ENCODE results near the gene TXN2.
"Not testable (repeated sequence)": the region's sequence is repeated elsewhere in the genome, so short reads cannot be mapped to it uniquely, and the experiment has no call there.

The TXN2 gene

GRCh38 chr22:36454916-36455570, 26.4 kb downstream of the TXN2 start:
- peak; percentile 61 for DNase-seq

GRCh38 chr22:36453855-36454378, 27.5 kb downstream of the TXN2 start:
- no peak for DNase-seq

DNA sequence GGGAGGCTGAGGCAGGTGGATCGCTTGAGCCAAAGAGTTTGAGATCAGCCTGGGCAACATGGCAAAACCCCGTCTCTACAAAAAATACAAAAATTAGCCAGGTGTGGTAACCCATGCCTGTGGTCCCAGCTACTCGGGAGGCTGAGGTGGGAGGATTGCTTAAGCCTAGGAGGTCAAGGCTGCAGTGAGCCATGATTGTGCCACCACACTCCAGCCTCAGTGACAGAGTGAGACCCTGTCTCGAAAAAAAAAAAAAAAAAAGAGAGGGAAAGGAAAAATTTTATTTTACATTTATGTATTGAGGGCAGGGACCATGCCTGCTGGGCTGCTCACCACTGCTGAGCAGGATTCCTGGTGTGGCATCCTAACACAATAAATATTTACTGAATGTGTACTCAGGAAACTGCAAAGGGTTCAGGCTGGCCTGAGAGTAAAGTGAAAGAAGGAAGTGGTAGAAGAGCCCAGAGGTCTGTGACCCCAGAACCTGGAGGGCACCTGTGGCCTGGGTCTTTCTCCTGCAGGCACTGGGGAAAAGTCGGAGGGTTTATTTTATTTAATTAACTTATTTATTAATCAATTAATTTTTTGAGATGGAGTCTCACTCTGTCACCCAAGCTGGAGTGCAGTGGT, 28.3 kb downstream of the TXN2 start:
- DNase-seq: not testable (repeated sequence)

- DNase-seq: no peak
Observed at GRCh38 chr22:36452250-36452977, 29.0 kb downstream of the TXN2 start.

DNA sequence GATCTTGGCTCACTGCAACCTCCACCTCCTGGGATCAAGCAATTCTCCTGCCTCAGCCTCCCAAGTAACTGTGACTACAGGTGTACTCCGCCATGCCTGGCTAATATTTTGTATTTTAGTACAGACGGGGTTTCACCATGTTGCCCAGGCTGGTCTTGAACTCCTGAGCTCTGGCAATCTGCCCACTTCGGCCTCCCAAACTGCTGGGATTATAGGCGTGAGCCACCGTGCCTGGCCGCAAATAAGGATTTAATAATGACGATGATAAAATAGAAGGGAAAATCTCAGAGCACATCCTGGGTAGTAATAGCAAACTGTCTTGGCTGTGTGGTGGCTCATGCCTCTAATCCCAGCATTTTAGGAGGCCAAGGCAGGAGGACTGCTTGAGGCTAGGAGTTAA, 30.5 kb downstream of the TXN2 start:
- not testable (repeated sequence) for DNase-seq

DNA sequence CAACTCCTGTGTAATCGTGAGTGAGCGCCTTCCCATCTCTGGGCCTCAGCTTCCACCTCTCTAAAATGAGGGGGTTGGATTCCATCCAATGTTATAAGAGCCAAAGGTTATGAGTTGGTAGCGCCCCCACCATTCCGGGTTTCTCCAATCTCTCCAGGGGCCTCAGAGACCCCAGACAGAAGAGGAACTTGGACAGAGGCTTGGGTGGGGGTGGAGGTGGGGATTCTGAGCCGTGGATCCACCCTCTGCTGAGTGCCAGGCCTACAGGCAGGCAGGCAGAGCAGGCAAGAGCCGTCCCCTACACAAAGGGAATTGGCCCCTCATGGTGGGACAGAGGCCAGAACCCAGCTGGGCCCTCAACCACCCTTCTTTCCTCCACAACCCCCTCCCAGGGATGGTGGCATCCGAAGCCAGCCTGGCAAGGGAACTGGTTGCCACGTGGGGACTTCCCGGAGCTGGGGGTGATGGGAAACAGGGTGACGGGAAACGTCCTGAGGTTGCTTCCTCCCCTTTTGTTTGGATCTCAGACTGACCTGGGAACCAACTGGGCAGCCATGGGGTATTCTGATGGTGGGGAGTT, 31.8 kb downstream of the TXN2 start:
- DNase-seq: no peak

- DNase-seq: no peak
Observed at GRCh38 chr22:36447632-36448031, 33.8 kb downstream of the TXN2 start.

GRCh38 chr22:36445158-36445668, 36.2 kb downstream of the TXN2 start:
- no peak for DNase-seq

- DNase-seq: no peak
Observed at GRCh38 chr22:36443198-36443770, 38.2 kb downstream of the TXN2 start.

DNA sequence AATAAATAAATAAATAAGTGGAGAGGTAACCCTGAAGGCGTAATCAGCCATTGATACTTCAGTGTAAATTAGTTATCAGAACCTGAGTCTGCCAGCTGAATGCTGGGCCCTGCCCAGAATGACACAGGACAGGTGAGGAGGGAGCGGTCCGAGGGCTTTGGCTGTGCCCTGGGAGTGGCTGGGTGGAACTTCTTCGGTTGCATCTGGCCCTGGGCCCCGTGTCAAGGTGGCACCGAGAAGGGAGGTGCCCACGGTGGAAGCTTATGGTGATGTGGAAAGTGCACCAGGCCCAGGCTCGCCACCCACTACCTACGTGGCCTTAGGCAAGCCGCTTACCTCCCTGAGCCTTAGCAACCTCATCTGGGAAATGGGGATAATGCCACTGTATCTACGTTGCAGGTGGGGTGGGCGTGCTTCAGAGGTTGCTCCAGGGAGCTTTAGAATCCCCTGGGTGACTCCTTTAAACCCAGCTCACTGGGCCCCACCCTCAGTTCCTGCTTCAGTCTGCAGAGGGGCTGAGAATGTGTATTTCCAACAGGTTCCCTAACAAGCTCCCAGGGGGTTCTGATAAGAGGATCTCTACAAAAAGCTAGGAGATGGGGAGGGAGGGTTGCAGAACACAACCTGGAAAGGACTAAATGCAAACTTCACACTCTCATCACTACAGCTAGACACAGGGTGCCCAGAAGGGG, 38.8 kb downstream of the TXN2 start:
- no peak for DNase-seq

DNA sequence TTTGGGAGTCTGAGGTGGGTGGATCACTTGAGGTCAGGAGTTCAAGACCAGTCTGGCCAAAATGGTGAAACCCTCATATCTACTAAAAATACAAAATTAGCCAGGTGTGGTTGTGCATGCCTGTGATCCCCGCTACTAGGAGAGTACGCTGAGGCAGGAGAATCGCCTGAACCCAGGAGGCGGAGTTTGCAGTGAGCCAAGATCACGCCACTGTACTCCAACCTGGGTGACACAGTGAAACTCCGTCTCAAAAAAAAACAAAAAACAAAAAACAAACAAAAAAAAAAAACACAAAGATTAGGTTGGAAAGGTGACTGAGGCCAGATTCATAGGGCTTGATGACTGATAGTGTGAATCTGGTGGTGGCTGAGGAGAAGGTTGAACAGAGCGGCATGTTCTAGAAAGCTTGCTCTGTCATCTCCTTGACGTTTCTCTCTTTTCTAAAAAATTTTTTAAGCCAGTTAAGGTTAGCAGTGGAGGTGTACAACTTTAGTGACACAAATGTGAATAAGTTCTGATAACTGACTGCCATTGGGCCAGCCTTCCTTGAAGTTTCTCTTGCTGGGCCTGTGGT, 40.9 kb downstream of the TXN2 start:
- DNase-seq: no peak

DNA sequence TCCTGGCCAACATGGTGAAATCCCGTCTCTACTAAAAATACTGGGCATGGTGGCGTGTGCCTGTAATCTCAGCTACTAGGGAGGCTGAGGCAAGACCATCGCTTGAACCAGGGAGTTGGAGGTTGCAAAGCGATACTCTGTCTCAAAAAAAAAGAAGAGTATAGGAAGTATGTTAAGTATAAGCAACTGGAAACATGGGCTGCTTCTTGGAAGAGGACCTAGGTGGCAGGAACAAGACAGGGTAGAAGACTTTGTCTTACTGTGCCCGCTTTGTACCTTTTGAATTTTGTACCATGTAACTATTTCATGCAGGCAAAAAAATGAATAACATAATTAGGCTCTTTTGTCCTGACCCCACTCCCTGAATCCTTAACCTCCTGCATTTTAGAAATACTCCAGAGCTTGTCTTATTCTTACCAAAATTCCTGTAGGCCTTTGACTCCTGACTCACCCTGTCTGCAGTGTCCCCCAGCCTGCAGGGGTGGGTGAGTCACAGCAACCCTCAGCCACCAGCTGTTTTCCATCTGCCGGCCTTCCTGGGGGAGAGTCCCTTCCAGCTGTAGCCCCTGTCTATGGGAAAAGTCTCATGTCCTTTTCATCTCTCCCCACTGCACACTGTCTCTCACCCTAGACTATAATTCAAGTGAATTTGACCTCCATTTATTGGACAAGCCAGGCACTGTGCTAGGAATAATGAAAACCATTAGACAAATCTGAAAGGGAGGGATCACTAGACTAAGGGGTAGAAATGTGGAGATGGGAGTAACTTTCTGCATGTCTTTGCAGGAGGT, 41.8 kb downstream of the TXN2 start:
- no peak for DNase-seq

DNA sequence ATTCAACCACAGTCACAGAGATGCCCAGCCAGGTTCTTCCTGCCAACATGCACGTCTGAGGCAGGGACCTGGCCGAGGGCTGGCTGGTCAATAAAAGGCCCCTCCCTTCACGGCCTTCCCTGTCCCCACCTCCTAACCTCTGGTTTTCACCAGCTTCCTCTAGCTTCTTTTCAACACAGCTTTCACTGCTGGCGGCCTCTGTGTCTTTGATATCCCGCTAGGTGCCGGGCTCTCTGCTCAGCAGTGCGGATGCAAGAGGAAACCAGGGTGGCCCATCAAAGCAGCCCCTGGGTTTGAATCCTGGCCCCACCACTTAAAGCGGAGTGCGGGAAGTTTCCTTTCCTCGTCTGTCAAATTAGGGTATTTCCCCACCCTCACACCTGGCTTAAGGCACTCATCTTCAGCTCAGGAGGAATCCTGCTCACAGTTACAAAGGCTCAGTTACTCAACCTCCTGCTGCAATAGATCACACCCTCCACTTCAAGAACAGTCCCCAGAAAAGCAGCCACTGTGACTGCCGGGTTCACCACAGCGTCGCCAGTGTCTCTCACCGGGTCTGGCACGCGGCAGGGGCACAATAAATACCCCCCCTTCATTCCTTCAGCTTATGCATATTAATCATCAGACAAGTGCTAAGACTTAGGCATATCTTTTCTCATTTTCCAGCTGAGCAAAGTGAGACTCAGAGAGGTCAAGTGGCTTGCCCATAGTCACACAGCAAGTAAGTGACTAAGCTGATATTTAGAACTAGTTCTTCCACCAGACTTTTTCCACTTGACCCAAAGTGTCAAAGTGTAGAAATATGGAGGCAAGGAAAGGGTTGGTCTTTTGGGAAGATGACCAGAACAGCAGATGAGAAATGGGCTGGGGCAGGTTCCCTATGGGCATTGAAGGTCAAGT, 45.7 kb downstream of the TXN2 start:
- DNase-seq: no peak

DNA sequence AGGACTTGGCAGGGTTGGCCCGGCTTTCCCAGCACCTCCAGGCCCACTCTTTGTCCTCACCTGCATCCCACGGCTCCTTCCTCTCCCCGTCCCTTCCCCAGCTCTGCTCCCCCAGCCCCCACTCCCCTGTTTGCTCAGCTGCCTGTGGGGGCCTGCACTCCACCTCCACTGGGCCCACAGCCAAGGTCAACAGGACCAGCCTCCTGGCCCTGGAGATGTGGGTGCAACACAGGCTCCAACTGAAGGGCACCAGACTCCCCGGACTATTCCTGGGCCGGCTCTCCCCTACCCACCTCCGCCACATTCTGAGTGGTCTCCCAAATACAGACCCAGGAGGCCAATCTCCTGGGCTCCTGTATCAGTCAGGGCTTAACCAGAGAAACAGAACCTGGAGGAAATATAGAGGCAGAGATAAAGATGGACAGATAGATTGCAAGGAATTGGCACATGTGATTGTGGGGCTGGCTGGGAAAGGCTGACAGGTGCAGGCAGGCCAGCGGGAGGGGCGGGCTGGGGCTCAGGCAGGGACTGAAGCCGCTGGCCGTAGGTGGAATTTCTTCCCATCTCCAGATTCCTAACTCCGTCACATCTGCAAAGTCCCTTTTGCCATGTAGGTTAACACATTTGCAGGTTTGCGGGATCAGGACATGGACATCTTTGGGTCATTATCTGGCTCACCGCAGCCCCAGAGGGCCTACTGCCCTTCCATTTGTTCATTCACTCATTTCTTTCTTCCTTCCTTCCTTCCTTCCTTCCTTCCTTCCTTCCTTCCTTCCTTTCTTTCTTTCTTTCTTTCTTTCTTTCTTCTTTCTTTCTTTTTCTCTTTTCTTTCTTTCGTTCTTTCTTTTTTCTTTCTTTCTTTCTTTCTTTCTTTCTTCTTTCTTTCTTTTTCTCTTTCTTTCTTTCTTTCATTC, 47.9 kb downstream of the TXN2 start:
- no peak for DNase-seq

GRCh38 chr22:36432592-36433317, 48.7 kb downstream of the TXN2 start:
- no peak for DNase-seq

GRCh38 chr22:36431977-36432376, 49.5 kb downstream of the TXN2 start:
- DNase-seq: no peak

- DNase-seq: no peak
Observed at GRCh38 chr22:36430863-36431262, 50.6 kb downstream of the TXN2 start.

DNA sequence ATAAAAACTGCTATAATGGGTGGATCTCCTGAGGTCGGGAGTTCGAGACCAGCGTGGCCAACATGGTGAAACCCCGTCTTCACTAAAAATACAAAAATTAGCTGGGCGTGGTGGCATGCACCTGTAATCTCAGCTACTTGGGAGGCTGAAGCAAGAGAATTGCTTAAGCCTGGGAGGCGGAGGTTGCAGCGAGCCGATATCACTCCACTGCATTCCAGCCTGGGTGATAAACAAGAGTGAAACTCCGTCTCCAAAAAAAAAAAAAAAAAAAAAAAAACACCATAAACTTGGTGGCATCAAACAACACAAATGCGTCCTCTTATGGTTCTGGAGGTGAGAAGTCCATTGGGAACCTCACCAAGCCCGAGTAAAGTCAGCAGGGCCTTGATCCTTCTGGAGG, 53.5 kb downstream of the TXN2 start:
- not testable (repeated sequence) for DNase-seq

Measured in midbrain (tissue), 1 donor.